ENCODE data around the gene FBXL3. TPM values are rescaled to one million over a fixed set of nuclear protein-coding genes. Genes with fewer than 3 reads are reported as not detected.
A peak's percentile ranks its signal among the peaks of the same experiment; 100 is the strongest.

FBXL3 gene
- total and polyA plus RNA-seq, 4 experiments from 2014 or later: 53.7 to 96.2 (median 80.7) TPM

DNA sequence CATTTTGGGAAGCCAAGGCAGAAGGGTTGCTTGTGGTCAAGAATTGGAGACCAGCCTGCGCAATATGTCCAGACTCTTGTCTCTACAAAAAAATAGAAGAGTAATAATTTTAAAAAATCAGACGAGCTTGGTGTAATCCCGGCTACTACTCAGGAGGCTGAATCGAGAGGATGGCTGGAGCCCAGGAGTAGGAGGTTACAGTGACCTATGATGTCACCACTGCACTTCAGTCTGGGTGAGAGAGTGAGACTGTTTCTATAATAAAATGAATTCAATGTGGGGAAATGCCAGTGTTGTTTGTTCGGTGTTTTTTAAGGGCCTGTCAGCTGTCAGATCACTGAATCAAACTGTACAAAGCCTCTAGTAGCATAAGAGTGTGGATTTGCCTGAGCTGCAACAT lies 1.2 kb upstream of the FBXL3 start:
- H3K27ac Mint-ChIP-seq: peak overlapping the region in 3 of 7 donors; percentile 68 to 95 (median 80)

DNA sequence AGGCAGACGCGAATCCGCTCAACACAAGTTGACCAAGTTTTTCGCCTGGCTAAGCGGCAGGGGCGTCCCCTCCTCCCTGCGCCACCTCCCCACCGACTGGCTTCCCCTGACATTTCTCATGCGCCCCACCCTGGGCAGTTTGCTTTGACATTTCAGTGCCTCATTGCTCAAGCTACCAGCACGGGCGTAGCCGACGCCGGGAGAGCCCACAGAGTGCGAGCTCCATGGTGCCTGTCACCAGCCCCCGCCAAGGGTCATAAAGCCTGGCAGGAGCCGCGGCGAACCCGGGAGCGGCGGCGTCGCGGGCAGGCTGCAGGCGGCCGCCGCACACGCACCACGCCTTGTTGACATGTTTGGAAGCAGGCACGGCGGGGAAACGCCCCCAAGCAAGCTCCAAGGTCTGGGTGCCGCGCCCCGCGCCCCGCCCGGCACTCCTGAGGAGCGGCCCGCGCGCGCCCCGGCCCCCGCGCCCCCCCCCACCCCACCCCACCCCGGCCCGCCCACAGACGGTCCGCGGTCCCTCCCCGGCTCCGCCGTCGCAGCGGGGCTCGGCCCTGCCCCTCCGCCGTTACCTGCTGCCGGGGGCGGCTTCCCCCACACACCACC lies 601 bp downstream of the FBXL3 start:
- Histone ChIP-seq H3K4me3 (ENCODE audit: low read length in 2 of 2) (peak overlapping the region; percentile 63 to 86), H3K4me1 (ENCODE audit: insufficient read depth, low read length) (peaks cover 54% of the 10 kb centered on the region), H3K9me3 (ENCODE audit: control insufficient read depth in 1 of 2, low read length in 2 of 2) (no peaks in the 10 kb centered on the region), H3K36me3 (ENCODE audit: insufficient read depth, low read length) (peaks cover 5% of the 10 kb centered on the region), H3K27me3 (ENCODE audit: insufficient read depth, low read length) (no peaks in the 10 kb centered on the region), H3K27ac (ENCODE audit: low read depth, low read length) (peak overlapping the region; percentile 94)
- DNase-seq: peak; percentile 80 to 87 (median 82)
- intact Hi-C loops (cut with micrococcal nuclease): loop anchor here (10.0 kb wide), 1 partner anchor 1392 kb away; the partner anchor contains the start of gene LMO7
- ChIA-PET CTCF (ENCODE audit: partially characterized antibody) (interaction anchor here (0.7 to 4.0 kb wide), 6 partner anchors 10 to 46 kb away, joined by 3 to 23 read pairs (median 8); partner anchors contain the start of gene CLN5), POLR2A (ENCODE audit: partially characterized antibody) (interaction anchor here (0.5 to 5.0 kb wide), 29 partner anchors 9 to 1260 kb away, joined by 3 to 204 read pairs (median 6); partner anchors contain the start of genes CLN5, KCTD12, MYCBP2 and SLAIN1)
- peak overlapping the region; percentile 80 to 97 (median 95) for H3K27ac Mint-ChIP-seq
- H3K4me3 Mint-ChIP-seq: peak overlapping the region; percentile 95 to 100 (median 96)
- no peaks in the 10 kb centered on the region for H3K27me3 Mint-ChIP-seq
- H3K4me1 Mint-ChIP-seq: peaks cover 34 to 69% (median 51%) of the 10 kb centered on the region in 4 donors
- H3K9me3 Mint-ChIP-seq: no peaks in the 10 kb centered on the region
- peaks cover 4 to 41% of the 10 kb centered on the region in 2 donors for H3K36me3 Mint-ChIP-seq

More for the DNA sequence above, 1.2 kb upstream of the FBXL3 start:
- DNase-seq: no peak
- H3K9me3 Mint-ChIP-seq: no peaks in the 10 kb centered on the region
- H3K36me3 Mint-ChIP-seq: peaks cover 0 to 24% of the 10 kb centered on the region in 2 donors
- H3K27me3 Mint-ChIP-seq: no peaks in the 10 kb centered on the region
- peak overlapping the region; percentile 69 to 100 (median 96) for H3K4me3 Mint-ChIP-seq
- Histone ChIP-seq H3K4me1 (ENCODE audit: insufficient read depth, low read length) (peaks cover 36% of the 10 kb centered on the region), H3K27me3 (ENCODE audit: insufficient read depth, low read length) (no peaks in the 10 kb centered on the region), H3K27ac (ENCODE audit: low read depth, low read length) (no peak overlapping the region), H3K4me3 (ENCODE audit: low read length in 2 of 2) (no peak overlapping the region), H3K9me3 (ENCODE audit: control insufficient read depth in 1 of 2, low read length in 2 of 2) (no peaks in the 10 kb centered on the region), H3K36me3 (ENCODE audit: insufficient read depth, low read length) (no peaks in the 10 kb centered on the region)
- ChIA-PET CTCF (ENCODE audit: partially characterized antibody) (interaction anchor here (1.0 to 4.0 kb wide), 2 partner anchors 36 to 48 kb away, joined by 4 to 23 read pairs; partner anchors contain the start of gene CLN5), POLR2A (ENCODE audit: partially characterized antibody) (interaction anchor here (2.1 to 5.0 kb wide), 8 partner anchors 11 to 300 kb away, joined by 5 to 204 read pairs (median 32); partner anchors contain the start of genes CLN5 and MYCBP2)
- peaks cover 20 to 50% (median 34%) of the 10 kb centered on the region in 4 donors for H3K4me1 Mint-ChIP-seq
- intact Hi-C loops (cut with micrococcal nuclease): loop anchor here (10.0 kb wide), 1 partner anchor 1393 kb away; the partner anchor contains the start of gene LMO7

DNA sequence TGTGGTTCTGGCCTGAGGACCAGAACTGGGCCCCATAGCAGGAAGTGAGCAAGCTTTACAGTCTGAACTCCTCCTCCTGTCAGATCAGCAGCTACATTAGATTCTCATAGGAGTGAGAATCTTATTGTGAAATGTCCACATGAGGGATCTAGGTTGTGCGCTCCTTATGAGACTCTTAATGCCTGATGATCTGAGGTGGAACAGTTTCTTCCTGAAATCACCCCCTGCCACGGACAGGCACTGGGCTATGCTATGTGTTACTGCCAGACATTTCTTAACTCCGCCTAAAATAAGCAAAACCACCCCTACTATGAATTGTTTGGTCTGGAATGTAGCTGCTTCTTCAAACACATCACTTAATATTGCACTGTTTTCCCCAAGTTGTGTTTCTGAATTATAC lies 4.6 kb downstream of the FBXL3 start:
- peaks cover 14 to 68% of the 10 kb centered on the region in 2 donors for H3K36me3 Mint-ChIP-seq
- ChIA-PET CTCF (ENCODE audit: partially characterized antibody) (no interaction called here), POLR2A (ENCODE audit: partially characterized antibody) (no interaction called here)
- Histone ChIP-seq H3K4me3 (ENCODE audit: low read length in 2 of 2) (no peak overlapping the region), H3K4me1 (ENCODE audit: insufficient read depth, low read length) (peaks cover 75% of the 10 kb centered on the region), H3K36me3 (ENCODE audit: insufficient read depth, low read length) (peaks cover 15% of the 10 kb centered on the region), H3K27ac (ENCODE audit: low read depth, low read length) (no peak overlapping the region), H3K9me3 (ENCODE audit: control insufficient read depth in 1 of 2, low read length in 2 of 2) (no peaks in the 10 kb centered on the region), H3K27me3 (ENCODE audit: insufficient read depth, low read length) (no peaks in the 10 kb centered on the region)
- H3K9me3 Mint-ChIP-seq: no peaks in the 10 kb centered on the region
- no peaks in the 10 kb centered on the region for H3K27me3 Mint-ChIP-seq
- peak overlapping the region in 6 of 8 donors; percentile 25 to 84 (median 70) for H3K4me3 Mint-ChIP-seq
- intact Hi-C loops (cut with micrococcal nuclease): loop anchor here (10.0 kb wide), 1 partner anchor 1388 kb away; the partner anchor contains the start of gene LMO7
- peak overlapping the region in 5 of 7 donors; percentile 10 to 80 (median 41) for H3K27ac Mint-ChIP-seq
- H3K4me1 Mint-ChIP-seq: peaks cover 41 to 82% (median 62%) of the 10 kb centered on the region in 4 donors
- no peak for DNase-seq

DNA sequence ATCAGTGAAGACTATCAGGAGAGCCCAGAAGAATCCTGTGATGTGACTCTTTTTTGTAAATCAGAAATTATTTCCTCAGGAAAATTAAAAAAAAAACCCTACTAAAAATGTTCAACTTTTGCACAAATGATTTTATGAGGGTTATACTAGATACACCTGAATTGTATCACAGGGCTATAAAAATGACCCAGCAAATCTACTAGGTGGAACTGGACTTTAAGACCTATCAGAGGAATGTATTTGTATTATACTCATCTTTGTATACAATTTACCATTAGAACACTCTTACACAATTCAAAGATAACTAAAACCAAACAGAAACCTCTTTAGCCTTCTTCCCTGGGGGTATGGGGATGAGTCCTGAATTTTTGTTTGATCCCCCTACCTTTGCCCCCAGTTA lies 7.2 kb downstream of the FBXL3 start:
- Mint-ChIP-seq H3K36me3 (peaks cover 28 to 73% of the 10 kb centered on the region in 2 donors), H3K4me1 (peaks cover 47 to 79% (median 68%) of the 10 kb centered on the region in 4 donors), H3K27ac (peak overlapping the region in 1 of 7 donors; percentile 49), H3K27me3 (no peaks in the 10 kb centered on the region), H3K4me3 (peak overlapping the region in 2 of 8 donors; percentile 46 to 52), H3K9me3 (no peaks in the 10 kb centered on the region)
- ChIA-PET POLR2A (ENCODE audit: partially characterized antibody) (interaction anchor here (1.2 kb wide), 1 partner anchor 18 kb away, joined by 3 read pairs; no protein-coding TSS in a partner anchor), CTCF (ENCODE audit: partially characterized antibody) (interaction anchor here (2.0 kb wide), 1 partner anchor 18 kb away, joined by 5 read pairs; no protein-coding TSS in a partner anchor)
- H3K9me3 ChIP-seq (ENCODE audit: control insufficient read depth in 1 of 2, low read length in 2 of 2): no peaks in the 10 kb centered on the region
- H3K27me3 ChIP-seq (ENCODE audit: insufficient read depth, low read length): no peaks in the 10 kb centered on the region
- H3K36me3 ChIP-seq (ENCODE audit: insufficient read depth, low read length): peaks cover 29% of the 10 kb centered on the region
- intact Hi-C loops (cut with micrococcal nuclease): loop anchor here (10.0 kb wide), 1 partner anchor 1385 kb away; the partner anchor contains the start of gene LMO7
- H3K27ac ChIP-seq (ENCODE audit: low read depth, low read length): no peak overlapping the region
- H3K4me3 ChIP-seq (ENCODE audit: low read length in 2 of 2): no peak overlapping the region
- peaks cover 86% of the 10 kb centered on the region for H3K4me1 ChIP-seq (ENCODE audit: insufficient read depth, low read length)
- no peak for DNase-seq

DNA sequence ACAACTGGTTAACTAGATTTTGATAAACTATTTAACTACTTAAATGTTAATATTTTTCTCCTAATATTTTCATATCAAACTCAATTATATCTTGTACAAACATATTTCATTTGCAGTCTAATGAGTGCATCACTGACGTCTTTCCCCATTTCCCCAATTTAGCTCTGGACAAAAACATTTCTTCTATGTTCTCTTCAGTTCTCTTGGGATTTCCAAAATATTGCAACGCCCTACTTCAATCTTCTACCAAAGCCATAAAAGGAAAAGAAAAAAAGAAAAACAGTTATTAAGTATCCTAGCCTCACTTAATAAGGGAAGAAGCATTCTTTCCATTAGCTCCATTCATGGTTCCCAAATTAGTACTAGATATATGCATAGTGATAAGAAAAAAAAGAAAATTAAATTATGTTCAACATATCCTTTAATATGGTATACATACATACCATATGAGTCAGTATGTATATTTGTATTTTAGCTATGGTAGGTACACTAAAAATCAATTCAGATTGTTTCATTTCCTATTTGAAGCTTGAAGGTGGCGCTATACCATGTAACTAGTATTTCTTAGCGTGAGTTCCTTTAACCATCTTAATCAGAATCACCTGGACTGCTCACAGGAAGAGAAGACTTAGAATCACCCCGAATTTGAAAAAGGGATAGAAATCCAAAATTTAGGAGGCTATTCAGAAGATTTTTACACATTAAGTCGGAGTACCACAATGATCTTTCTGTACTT lies 9.9 kb downstream of the FBXL3 start:
- Histone ChIP-seq H3K27me3 (ENCODE audit: insufficient read depth, low read length) (no peaks in the 10 kb centered on the region), H3K9me3 (ENCODE audit: control insufficient read depth in 1 of 2, low read length in 2 of 2) (no peaks in the 10 kb centered on the region), H3K4me3 (ENCODE audit: low read length in 2 of 2) (no peak overlapping the region), H3K4me1 (ENCODE audit: insufficient read depth, low read length) (peaks cover 65% of the 10 kb centered on the region), H3K27ac (ENCODE audit: low read depth, low read length) (no peak overlapping the region), H3K36me3 (ENCODE audit: insufficient read depth, low read length) (peaks cover 51% of the 10 kb centered on the region)
- ChIA-PET POLR2A (ENCODE audit: partially characterized antibody) (interaction anchor here (2.2 to 3.3 kb wide), 2 partner anchors 9 to 25 kb away, joined by 20 to 34 read pairs; partner anchors contain the start of genes CLN5 and FBXL3), CTCF (ENCODE audit: partially characterized antibody) (interaction anchor here (0.7 to 2.1 kb wide), 7 partner anchors 9 to 40 kb away, joined by 3 to 10 read pairs (median 5); no protein-coding TSS in a partner anchor)
- no peak for DNase-seq
- Mint-ChIP-seq H3K27ac (peak overlapping the region in 5 of 7 donors; percentile 4 to 82 (median 65)), H3K27me3 (no peaks in the 10 kb centered on the region), H3K4me1 (peaks cover 44 to 75% (median 60%) of the 10 kb centered on the region in 4 donors), H3K9me3 (no peaks in the 10 kb centered on the region), H3K4me3 (peak overlapping the region in 2 of 8 donors; percentile 5 to 23), H3K36me3 (peaks cover 41 to 82% of the 10 kb centered on the region in 2 donors)
- intact Hi-C loops (cut with micrococcal nuclease): loop anchor here (1.0 kb wide), 1 partner anchor 8 kb away; no protein-coding TSS in a partner anchor

DNA sequence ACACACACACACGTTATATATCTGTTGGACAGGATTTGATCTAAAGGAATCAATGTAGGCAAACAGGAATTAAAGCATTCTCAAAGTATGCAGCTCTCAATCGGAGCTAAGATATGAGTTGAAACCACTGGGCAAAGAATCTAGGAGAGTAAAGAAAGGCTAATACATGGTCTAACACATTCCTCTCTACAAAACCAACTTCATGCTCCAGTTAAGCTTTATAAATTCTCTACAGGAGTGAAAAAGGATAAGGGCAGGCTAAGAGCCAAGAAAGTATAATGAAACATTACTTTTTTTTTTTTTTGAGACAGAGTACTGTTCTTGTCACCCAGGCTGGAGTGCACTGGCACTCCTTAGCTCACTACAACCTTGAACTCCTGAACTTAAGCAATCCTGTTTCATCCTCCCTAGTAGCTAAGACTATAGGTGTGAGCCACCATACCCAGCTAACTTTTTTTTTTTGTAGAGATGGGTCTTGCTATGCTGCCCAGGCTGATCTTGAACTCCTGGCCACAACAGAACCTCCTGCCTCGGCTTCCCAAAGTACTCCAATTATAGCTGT lies 10.6 kb downstream of the FBXL3 start:
- Histone ChIP-seq H3K36me3 (ENCODE audit: insufficient read depth, low read length) (peaks cover 53% of the 10 kb centered on the region), H3K4me3 (ENCODE audit: low read length in 2 of 2) (no peak overlapping the region), H3K27me3 (ENCODE audit: insufficient read depth, low read length) (no peaks in the 10 kb centered on the region), H3K4me1 (ENCODE audit: insufficient read depth, low read length) (peaks cover 57% of the 10 kb centered on the region), H3K9me3 (ENCODE audit: control insufficient read depth in 1 of 2, low read length in 2 of 2) (no peaks in the 10 kb centered on the region), H3K27ac (ENCODE audit: low read depth, low read length) (no peak overlapping the region)
- CTCF ChIA-PET (ENCODE audit: partially characterized antibody): interaction anchor here (0.7 to 2.1 kb wide), 6 partner anchors 8 to 40 kb away, joined by 3 to 10 read pairs (median 5); no protein-coding TSS in a partner anchor
- POLR2A ChIA-PET (ENCODE audit: partially characterized antibody): interaction anchor here (0.6 to 3.3 kb wide), 3 partner anchors 10 to 32 kb away, joined by 4 to 34 read pairs (median 20); partner anchors contain the start of genes CLN5 and FBXL3
- Mint-ChIP-seq H3K4me3 (no peak overlapping the region), H3K9me3 (no peaks in the 10 kb centered on the region), H3K27me3 (no peaks in the 10 kb centered on the region), H3K27ac (peak overlapping the region in 1 of 7 donors; percentile 65), H3K36me3 (peaks cover 43 to 82% of the 10 kb centered on the region in 2 donors), H3K4me1 (peaks cover 42 to 73% (median 58%) of the 10 kb centered on the region in 4 donors)
- no peak for DNase-seq
- intact Hi-C loops (cut with micrococcal nuclease): no loop called here
